Ishikawa (cell line): ENCODE measurements around the gene RARB.

Experiments used
- CREB1 ChIP-seq: IDR thresholded peaks from 2 replicates; pipeline ENCODE4 v1.6.1; 2012; ENCODE audit warnings: low read depth
- MAX ChIP-seq: IDR thresholded peaks from 2 replicates; pipeline ENCODE4 v1.6.1; 2012
- TAF1 ChIP-seq: IDR thresholded peaks from 2 replicates; pipeline ENCODE4 v1.6.1; 2012; ENCODE audit warnings: low read depth, mild to moderate bottlenecking
- TEAD4 ChIP-seq: IDR thresholded peaks from 2 replicates; pipeline ENCODE4 v1.6.1; 2012

GRCh38 chr3:25534007-25534406 lies 105.9 kb downstream of the RARB start:
- TF ChIP-seq TEAD4 (no peak), TAF1 (no peak), CREB1 (no peak), MAX (no peak)
